ENCODE data around the gene SLC25A23.
"Not testable (repeated sequence)": the region's sequence is repeated elsewhere in the genome, so short reads cannot be mapped to it uniquely, and the experiment has no call there.

Gene SLC25A23

DNA sequence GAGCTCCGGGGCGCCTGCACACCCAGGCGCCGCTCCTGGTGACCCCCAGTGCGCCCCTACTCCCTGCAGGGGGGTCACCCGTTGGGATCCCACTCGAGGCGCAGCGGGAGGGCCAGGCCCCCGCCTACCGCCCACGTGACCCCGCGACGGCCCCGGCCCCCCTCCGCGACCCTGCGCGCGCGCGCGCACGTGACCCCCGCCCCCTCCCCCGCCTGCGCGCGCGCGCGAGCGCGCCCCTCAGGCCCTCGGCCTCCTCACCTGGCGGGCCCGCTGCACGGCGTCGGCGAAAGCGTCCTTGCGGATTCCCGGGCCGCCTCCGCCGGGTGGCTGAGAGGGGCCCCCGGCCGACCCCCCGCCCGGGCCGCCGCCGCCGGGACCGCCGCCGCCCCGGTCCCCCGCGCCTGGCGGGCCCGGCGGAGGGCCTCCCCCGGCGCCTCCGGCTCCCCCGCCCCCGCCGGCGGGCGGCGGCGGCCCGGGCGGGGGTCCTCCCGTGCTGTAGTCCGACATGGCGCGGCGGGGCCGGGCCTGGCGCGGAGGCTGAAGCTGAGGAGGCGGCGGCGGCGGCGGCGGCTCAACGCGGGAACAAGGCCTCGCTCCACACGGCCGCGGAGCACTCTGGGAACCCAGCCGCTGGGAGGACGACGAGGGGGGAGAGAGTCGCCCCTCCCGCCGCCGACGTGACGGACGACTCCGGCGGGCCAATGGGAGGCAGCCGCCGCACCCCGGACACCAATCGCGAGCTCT, 35.2 kb downstream of the SLC25A23 start, which contains the start of gene KHSRP:
KHSRP (minus strand) TSS at position 617 of the 744 bp plus-strand sequence; CDS start at position 507, 110 bp downstream.
- DNase-seq = peak; percentile 96

DNA sequence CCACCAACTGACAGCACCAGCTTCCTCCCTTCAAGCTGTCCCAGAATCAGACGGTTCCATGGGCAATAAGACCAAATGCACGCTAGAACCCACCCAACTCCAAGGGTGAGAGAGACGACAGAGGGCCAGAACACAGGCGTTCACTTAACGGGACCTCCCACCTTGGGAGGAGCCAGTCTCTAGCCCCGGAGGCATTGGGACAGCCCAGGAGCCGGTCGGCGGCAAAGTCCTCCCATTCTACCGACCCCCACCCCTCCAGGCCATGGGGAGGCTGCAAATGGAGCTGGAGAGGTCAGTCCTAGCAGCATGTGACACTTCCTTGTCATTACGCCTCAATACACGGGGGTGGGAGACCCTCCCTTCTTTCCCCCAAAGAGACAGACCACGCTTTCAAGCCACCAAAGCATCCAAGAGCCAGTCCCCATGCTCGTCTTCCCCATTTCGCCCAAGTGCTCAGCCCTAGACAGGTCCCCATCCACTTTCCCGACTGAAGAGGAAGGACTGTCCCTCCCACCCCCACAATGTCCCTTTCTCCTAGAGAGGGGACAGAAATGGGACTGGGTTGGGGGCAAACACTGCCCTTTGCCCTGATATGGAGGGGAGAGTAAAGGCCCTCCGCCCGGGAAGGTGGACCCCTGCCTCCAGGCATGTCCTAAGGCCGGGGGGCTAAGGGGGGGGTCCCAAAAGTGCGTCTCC, 35.9 kb downstream of the SLC25A23 start:
- DNase-seq = no peak

DNA sequence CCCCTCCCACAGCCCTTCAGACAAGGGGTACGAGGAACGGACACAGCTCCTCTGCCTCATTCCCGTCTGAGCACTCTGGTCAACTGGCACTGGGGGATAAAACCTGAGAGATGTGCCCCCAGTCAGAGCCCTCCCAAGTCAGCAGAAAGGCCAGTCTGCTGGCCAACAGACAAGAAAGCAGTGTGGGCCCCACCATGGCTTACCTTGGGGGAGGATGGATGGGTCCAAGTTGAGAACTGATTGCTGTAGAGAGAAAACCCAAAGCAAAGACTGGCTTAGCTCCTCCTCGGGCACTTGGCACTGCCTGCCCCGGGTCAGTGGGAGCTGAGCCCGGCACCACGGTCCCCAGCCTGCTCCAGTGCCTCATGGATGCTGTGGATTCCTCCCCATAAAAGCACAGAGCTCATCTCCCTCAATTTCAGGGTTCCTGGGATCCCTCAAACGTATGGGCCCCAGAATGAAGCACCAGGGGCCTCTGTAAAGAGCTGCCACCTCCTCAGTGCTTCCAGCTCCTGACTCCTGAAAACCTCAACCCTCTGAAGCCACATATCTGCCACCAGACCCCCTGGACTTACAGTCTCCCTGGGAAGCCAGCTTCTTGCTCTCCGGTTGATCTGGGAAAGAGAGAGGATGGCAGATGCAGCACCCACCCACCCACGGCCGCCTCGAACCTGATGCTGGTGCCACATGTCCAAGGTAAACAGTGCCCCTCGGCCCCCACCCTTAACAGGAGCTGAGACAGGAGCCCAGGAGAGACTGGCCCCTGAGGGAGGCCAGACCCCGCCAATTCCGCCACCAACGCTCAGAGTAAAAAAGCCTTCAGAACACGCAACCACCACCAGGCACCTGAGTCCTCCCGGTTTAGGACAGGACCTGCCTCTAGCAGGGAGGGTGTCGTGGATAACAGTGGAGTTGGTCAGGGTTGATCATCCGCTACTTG, 38.2 kb downstream of the SLC25A23 start:
- DNase-seq = no peak

DNA sequence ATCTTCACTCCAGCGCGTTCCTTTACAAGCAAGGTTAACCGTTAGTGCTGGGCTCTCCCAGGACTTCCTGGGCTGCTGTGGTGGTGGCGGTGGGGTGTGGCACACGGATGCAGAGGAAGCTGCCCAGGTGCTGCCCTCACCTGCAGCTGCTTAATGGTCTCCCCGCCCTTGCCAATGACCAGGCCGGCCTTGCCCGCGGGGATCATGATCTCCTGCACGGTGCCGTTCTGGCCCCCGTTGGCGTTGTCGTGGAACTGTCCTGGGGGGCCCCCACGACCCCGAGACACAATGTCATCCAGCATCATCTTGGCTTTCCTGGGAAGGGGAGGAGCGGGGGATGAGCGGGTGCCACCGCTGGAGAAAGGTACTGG, 41.0 kb downstream of the SLC25A23 start:
- DNase-seq = no peak

DNA sequence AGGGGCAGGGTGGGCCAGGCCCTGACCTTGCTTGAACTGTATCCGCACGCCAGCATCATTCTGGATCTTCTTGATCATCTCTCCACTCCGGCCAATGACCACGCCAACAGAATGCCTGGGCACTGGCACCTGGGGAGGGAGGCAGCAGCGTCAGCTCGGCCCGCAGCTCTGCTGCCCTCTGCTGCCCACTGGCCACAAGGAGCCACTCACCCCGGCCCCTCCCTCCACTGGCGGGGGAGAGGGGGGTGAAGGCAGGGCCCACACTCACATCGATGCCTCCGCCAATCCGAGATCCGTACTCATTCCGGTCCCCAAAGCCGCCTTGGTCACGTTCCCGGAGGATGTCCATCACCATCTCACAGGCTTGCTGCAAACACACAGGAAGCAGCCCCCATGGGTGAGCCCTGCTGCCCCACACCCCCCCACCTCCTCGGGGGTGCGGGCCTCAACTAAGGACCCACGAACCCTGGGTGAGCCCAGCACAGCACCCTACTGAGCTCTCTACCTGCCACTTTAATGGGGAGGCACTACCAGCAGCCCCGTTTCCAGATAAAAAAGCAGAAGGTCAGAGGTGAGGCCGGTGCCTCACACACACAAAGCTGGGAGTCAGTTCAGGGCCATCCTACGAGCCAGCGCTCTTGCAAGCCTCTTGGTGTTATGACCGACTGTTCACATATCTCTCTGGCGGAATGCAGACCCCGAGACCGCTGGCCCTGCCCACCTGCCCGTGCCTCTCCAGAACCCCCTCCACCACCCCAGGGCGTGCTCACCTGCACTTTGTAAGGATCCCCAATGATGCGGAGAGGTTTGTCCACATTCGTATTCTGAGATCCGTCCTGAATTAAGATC, 41.7 kb downstream of the SLC25A23 start:
- no peak for DNase-seq

DNA sequence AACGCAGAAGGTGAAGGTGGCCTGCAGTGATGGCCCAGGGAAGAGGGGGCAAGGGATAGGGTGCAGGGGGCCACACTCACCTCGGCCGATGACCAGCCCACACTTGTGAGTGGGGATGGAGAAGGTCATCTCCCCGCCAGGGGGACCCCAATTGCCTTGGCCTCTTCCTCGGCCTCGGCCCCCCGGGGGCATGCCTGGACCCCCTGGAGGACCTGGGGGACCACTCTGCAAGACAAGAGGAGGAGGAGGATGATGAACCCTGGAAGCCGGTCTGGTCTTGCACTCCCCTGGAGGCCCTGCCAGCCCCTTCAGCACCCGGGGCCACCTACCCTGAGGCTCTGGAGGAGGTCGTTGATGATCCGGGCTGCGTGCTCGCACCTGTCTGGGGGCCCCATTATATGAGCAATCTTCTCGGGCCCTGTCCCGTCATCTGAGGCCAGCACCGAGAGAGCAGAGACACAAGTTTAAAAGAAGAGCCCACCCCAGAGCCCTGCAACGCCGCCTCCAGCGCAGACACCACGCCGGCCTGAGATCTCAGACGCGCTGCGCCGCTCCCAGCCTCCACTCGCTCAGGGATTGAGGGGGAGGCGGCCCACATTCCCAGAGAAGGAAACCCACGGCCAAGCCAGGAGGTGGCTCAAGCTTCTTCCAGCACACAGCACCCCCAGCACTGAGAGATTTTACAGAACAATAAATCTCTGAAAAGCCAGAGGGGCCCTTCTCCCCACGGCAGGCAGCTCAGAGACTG, 42.8 kb downstream of the SLC25A23 start:
- DNase-seq = no peak

DNA sequence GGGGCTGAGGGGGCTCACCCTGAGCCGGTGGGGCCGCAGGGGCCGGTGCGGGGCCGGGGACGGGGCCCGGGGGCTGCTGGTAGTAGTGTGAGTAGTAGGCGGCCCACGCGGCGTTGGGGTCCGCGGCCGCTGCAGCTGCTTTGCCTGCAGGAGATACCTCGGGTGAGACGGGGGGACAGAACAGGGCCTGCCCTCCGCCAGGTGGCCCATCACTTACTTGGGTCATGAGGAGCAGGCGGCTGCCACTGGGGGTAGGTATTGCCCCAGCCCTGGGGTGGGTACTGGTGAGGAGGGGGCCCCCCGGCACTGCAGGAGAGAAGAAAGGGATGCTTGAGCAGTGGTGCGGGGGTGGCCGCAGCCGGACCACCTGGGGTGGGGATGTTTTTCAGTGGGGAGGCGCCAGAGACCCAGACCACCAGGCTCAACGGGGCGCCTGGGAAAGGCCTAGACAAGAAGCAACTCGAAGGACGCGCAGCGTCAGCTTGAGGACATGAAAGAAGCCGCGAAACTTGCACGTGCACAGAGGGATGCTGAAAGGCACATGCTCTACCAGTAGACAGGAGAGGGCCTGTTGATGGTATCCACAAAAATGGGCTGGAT, 43.9 kb downstream of the SLC25A23 start:
- no peak for DNase-seq

DNA sequence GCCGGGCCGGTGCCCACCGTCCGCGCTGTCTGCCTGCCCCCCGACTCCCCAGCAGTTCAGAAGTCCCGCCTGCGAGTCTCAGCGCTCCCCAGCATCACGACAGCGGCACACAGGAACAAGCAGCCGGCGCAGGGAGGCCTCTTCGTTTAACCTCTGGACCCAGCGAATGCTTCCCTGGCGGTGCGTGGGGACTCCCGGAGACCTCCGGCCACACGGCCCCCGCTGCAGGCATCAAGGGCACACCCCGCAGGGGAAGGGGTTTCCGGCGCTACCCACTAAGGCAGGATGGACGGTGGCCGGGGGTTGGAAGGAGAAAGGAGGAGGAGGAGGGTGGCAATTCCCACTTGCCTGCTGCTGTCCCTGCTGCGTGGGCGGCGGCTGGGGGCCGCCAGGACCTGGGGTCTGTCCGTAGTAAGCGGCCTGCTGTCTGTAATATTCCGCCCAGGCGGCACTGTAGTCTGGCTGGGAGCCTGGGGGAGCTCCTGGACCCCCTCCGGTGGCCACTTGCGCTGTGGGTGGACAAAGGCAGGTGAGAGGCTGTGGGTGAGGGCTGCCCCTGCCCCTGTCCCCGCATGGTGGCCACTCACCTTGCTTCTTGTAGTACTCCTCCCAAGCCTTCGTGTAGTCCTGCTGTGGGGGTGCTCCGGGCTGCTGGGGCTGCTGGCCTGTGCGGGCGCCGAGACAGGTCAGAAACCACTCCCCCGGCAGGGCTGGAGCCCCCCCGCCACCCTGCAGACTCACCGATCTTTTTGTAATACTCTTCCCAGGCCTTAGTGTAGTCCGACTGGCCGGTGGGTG, 44.6 kb downstream of the SLC25A23 start:
- DNase-seq = no peak

DNA sequence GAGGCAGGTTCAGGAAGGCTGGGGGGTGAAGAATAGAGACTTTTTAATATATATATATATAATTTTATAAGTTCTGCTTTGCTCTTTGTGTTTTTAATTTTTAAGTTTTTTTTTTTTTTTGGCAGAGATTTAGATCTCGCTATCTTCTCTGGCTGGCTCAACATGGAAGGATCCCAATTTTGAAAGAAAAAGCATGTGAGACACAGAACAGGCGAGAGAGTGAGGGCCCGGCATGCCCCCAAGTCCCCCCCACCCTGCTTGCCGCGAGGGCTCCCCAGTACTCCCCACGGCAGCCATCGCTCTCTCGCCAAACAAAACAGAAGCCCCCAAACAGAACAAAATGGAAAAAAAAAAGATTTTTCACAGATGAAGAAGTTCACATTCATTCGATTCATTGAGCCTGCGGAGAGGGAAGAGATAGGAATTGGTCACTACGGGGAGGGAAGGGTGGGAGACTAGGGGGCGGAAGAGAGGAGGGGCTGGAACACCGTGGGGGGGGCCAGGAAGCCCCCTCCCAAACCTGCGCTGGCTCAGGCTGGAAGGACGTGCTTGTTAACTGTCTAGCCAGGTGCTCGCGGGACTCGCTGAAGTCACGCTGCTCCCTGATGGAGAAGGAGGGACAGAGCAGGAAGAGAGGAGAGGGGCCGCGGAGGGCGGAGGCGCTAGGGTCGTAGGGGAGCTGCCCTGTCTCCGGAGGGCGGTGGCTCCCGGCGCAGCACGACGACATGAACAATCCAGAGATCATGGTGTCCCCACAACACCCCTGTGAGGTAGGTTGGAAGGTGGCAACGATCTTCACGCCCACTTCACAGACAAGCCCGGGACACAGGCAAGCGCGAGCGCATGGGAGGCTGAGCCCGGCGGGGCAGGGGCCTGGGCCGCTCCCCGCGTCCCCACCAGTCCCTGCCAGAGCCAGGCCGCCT, 45.6 kb downstream of the SLC25A23 start:
- DNase-seq = no peak

DNA sequence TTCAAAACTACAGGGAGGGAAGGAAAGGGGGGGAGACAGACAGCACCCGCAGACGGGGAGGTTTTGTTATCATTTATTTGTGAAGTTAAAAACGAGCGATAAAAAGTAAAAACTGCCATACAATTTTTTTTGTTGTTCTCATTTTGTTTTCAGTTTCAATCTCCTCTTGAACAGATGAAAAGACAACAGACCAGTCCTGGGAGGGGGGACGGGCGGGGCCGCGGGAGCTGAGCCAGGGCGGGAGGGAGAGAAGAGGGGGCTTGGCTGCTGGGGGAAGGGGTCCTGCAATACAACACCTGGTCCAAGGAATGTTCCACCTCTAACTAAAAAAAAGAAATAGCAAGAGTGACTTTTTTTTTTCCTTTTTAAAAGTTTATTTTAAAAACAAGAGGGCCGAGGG, 46.3 kb downstream of the SLC25A23 start:
- no peak for DNase-seq

DNA sequence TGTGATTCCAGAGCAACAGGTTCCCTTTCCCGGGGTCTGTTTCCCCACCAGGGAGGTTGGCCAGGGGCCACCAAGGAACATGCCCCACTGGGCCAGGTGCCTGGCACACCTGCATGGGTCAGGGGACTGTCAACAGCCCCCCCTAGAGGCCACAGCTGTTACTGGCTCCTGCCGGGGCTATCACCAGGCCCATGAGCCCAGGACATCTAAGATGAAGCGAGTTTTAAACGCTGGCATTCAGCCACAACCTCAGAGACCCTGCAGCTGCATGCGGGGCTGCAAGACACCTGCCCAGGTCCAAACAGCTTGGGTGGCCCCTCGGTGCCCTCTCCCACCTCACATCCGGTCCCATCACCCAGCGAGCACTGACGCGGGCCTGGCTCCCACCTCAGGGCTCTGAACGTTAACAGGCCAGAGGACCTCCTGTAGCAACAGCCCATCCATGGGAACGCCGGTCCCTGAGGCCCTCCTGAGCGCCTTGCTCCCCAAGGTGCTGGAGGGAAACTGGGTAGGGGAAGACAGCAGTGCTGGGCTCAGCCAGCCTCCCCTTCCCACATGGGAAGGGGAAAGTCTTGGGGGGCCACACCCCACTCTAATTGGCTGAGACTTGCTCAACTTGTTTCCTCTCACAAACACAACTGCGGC, 47.0 kb downstream of the SLC25A23 start:
- DNase-seq = no peak

DNA sequence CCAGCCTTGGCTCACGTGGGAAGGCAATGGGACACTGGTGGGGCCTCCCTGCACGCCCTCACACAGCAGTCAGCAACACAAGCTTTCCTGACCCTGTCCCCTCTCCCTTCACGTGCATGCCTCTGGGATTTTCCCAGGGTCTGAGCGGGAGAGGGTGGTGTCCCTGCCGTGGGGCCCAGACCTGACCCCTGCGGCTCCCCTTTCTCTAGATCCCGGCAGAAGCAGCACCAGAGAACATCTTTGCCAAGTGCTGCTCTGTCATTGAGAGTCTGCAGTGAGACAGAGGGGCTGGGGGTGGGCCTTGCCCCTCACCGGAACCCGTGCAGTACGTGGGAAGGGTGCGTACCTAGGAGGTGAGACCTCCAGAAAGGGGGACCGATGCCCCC, 47.5 kb downstream of the SLC25A23 start:
- no peak for DNase-seq

DNA sequence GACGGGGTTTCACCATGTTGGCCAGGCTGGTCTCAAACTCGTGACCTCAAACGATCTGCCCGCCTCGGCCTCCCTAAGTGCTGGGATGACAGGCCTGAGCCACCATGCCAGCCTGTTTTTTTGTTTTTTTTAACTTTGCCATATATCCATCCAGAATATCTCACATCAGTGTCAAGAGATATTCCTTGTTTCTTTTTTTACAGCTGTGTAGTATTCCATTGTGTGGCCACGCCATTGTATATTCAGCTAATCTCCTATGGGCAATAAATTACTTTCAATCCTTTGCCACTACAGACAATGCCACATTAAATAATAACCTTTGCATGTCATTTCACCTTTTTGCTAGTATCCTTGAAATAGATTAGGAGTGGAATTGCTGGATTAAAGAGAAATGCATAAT, 50.2 kb downstream of the SLC25A23 start:
- DNase-seq = no peak

DNA sequence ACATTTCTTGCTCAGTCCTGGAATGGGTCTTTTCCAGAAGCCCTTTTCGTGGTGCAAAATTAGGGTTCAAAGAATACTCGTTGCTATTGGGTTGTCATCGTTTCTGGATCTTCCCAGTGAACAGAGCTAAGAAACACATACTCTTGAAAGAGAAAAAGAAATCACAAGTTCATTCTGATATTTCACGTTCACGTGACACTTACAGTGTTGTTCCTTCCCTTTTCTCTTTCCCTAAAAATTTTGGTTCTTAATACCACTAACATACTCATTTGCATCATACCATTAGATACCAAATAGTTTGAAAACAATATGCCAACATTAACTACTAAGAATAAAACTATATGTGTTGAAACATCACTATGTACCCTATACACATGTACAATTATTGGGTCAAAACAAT, 53.2 kb downstream of the SLC25A23 start:
- DNase-seq = no peak

DNA sequence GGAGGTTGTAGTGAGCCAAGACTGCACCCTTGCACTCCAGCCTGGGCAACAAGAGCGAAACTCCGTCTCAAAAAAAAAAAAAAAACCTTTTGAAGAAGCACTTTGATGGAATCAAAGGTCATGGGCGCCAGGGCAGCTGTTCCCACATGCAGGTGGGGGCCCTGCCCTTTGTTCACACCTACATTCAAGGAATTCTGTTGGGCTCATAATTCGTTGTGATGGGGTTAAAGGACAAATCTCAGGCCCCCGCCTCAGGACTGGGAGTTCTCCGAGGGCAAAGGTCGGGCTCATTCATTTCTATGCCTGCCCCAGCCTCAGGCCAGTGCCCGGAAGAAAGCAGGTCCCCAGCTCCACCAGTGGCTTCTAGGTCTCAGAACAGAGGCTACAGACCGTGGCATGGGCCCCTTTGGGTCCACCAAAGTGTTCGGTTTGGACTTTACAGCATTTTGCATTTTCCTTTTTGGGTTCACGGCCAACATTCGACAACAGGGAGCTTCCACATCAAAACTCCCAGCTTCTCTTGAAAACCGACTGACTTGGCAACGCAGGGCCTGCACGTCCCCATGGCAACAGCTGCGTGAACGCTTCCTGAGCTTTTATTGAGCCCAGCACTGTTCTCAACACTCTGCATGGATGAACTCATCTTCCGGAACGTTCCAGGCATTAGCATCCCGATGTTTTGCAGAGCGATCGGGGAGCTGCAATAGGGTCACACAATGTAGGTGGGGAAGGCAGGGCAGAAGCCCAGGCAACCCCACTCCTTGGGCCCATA, 56.6 kb downstream of the SLC25A23 start:
- no peak for DNase-seq

DNA sequence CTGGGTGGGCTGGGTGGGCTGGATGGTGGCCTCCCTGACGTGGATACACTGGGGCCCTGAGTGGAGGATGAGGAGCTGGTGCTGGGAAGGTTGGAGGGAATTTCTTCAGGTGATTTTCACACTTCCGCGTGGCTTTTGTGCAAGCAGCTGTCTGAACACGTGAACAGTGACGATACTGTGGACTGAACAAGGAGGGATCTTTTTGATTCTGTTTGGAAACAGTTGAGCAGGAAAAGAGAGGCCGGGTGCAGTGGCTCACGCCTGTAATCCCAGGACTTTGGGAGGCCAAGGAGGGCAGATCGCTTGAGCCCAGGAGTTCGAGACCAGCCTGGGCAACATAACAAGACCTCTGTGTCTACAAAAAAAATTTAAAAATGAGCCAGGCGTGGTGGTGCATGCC, 57.5 kb downstream of the SLC25A23 start:
- DNase-seq = no peak

DNA sequence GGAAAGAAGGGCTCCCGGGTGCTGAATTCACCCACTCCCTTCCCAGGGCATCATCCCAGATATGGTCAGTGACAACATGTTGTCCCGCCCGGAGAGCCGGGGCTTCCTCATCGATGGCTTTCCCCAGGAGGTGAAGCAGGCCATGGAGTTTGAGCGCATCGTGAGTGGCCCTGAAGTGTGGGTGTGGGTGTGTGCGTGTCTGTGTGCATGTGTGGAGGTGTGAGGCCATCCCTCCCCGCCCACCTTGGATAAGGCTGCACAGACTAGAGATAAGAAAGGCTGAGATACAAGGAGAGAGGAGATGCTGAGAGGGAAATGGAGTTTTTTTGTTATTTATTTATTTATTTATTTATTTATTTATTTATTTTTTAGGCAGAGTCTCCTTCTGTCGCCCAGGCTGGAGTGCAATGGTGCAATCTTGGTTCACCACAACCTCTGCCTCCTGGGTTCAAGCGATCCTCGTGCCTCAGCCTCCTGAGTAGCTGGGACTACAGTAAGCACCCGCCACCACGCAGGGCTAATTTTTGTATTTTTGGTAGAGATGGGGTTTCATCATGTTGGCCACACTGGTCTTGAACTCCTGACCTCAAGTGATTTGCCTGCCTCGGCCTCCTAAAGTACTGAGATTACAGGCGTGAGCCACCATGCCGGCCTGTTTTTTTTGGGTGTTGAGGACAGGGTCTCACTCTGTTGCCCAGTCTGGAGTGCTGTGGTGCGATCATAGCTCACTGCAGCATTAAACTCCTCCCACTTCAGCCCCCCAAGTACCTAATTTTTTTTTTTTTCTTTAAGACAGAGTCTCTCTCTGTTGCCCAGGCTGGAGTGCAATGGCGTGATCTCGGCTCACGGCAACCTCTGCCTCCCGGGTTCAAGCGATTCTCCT, 59.3 kb downstream of the SLC25A23 start:
- DNase-seq = not testable (repeated sequence)
